ENCODE data around the gene SEC24C.

DNA sequence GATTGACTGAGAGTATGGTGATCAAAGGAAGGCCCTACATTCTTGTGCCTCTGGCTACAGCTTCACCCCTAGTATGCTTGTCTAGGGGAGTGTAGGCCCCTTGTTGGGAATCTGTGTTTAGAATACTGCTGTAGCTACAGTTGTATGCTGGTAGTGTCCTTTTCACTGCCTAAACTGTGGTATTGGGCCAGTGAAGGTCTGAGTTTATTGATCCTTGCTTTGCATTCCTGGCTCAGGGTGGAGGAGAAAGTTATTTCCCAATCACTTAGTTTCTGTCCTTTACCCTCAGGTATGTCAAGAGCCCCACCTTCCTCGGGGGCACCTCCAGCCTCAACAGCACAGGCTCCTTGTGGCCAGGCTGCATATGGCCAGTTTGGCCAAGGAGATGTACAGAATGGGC, 6.6 kb downstream of the SEC24C start:
- TF ChIP-seq, protein P1, sequence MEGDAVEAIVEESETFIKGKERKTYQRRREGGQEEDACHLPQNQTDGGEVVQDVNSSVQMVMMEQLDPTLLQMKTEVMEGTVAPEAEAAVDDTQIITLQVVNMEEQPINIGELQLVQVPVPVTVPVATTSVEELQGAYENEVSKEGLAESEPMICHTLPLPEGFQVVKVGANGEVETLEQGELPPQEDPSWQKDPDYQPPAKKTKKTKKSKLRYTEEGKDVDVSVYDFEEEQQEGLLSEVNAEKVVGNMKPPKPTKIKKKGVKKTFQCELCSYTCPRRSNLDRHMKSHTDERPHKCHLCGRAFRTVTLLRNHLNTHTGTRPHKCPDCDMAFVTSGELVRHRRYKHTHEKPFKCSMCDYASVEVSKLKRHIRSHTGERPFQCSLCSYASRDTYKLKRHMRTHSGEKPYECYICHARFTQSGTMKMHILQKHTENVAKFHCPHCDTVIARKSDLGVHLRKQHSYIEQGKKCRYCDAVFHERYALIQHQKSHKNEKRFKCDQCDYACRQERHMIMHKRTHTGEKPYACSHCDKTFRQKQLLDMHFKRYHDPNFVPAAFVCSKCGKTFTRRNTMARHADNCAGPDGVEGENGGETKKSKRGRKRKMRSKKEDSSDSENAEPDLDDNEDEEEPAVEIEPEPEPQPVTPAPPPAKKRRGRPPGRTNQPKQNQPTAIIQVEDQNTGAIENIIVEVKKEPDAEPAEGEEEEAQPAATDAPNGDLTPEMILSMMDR (conservative IDR thresholded peaks at IDR 0.05): no peak
- TF ChIP-seq ZFX (IDR thresholded peaks at IDR 0.05): no peak

Measured in C4-2B (cell line).